NCI-H774 (cell line): Measurements from ENCODE around the gene ADARB2.

Experiments
- DNase-seq: peaks from one replicate; lab custom pipeline; 2025; lab: John Stamatoyannopoulos, UW

Gene ADARB2

GRCh38 chr10:1287487-1287886 is 449.8 kb downstream of the ADARB2 start:
- no peak for DNase-seq

GRCh38 chr10:1284076-1284475 is 453.2 kb downstream of the ADARB2 start:
- no peak for DNase-seq

- no peak for DNase-seq
Observed at GRCh38 chr10:1281405-1281782, 455.9 kb downstream of the ADARB2 start.

- no peak for DNase-seq
Observed at GRCh38 chr10:1280466-1281404, 456.6 kb downstream of the ADARB2 start.

GRCh38 chr10:1278306-1278705 is 459.0 kb downstream of the ADARB2 start:
- DNase-seq, result no peak

- no peak for DNase-seq
Observed at GRCh38 chr10:1274701-1275544, 462.4 kb downstream of the ADARB2 start.

GRCh38 chr10:1274111-1274661 is 463.1 kb downstream of the ADARB2 start:
- no peak for DNase-seq

GRCh38 chr10:1273372-1274105 is 463.8 kb downstream of the ADARB2 start:
- DNase-seq, result no peak

GRCh38 chr10:1272777-1273161 is 464.6 kb downstream of the ADARB2 start:
- DNase-seq, result no peak

GRCh38 chr10:1272079-1272776 is 465.1 kb downstream of the ADARB2 start:
- DNase-seq, result no peak

GRCh38 chr10:1270906-1271305 is 466.4 kb downstream of the ADARB2 start:
- no peak for DNase-seq

- DNase-seq, result no peak
Observed at GRCh38 chr10:1270490-1270889, 466.8 kb downstream of the ADARB2 start.

- no peak for DNase-seq
Observed at GRCh38 chr10:1268831-1269230, 468.5 kb downstream of the ADARB2 start.

GRCh38 chr10:1267568-1267967 is 469.8 kb downstream of the ADARB2 start:
- DNase-seq, result no peak

- no peak for DNase-seq
Observed at GRCh38 chr10:1267148-1267547, 470.2 kb downstream of the ADARB2 start.

GRCh38 chr10:1266033-1266802 is 471.1 kb downstream of the ADARB2 start:
- DNase-seq, result no peak

GRCh38 chr10:1264001-1264400 is 473.3 kb downstream of the ADARB2 start:
- DNase-seq, result no peak

GRCh38 chr10:1257274-1257673 is 480.1 kb downstream of the ADARB2 start:
- no peak for DNase-seq

- DNase-seq, result no peak
Observed at GRCh38 chr10:1256432-1256725, 480.9 kb downstream of the ADARB2 start.

GRCh38 chr10:1255600-1256431 is 481.5 kb downstream of the ADARB2 start:
- DNase-seq, result no peak
